Sigmoid colon (tissue), 7 donors: ENCODE results near the gene FCSK. TPM values are rescaled to one million over a fixed set of nuclear protein-coding genes. Genes with fewer than 3 reads are reported as not detected.

Experiments used
- DNase-seq: peaks from one replicate; pipeline ENCODE4 v3.0.0-alpha.2; 2019
- H3K27ac ChIP-seq, 4 donors: fragments of 200-600 bp; sonication (generic); one replicate each; pipeline ENCODE4 v1.5.1; 2016 to 2019; ENCODE audit warnings: mild to moderate bottlenecking in 1 of 4
- H3K27me3 ChIP-seq, 3 donors: fragments of 200-600 bp; sonication (generic); one replicate each; pipeline ENCODE4 v1.5.1; 2019; ENCODE audit warnings: mild to moderate bottlenecking in 1 of 3
- H3K36me3 ChIP-seq, 4 donors: fragments of 200-600 bp; sonication (generic); one replicate each; pipeline ENCODE4 v1.5.1; 2016 to 2019
- H3K4me1 ChIP-seq, 4 donors: fragments of 200-600 bp; sonication (generic); one replicate each; pipeline ENCODE4 v1.5.1; 2017 to 2019
- H3K4me3 ChIP-seq, 4 donors: fragments of 200-600 bp; sonication (generic); one replicate each; pipeline ENCODE4 v1.5.1; 2017 to 2019; ENCODE audit warnings: mild to moderate bottlenecking in 2 of 4, moderate library complexity in 1 of 4
- H3K9me3 ChIP-seq, 4 donors: fragments of 200-600 bp in 3 of 4; sonication (generic) in 3 of 4; one replicate each; pipeline versions ENCODE4 v1.5.1 to v1.6.1; 2013 to 2019
- CTCF ChIP-seq, 4 experiments: fragments of 450-650 bp in 3 of 4; fragments of 200-600 bp in 1 of 4; IDR thresholded peaks; one replicate each; pipeline ENCODE4 v1.5.1; 2016 to 2019; ENCODE audit warnings: antibody characterized with exemption in 4 of 4, mild to moderate bottlenecking in 3 of 4, moderate library complexity in 2 of 4
- EP300 ChIP-seq, 4 donors: sonication (generic); formaldehyde crosslinking; IDR thresholded peaks; one replicate each; pipeline ENCODE4 v1.6.1; 2017; ENCODE audit warnings: antibody characterized with exemption in 4 of 4
- POLR2A ChIP-seq, 2 donors: fragments of 450-650 bp; IDR thresholded peaks; one replicate each; pipeline ENCODE4 v1.6.1; 2016; ENCODE audit warnings: antibody characterized with exemption in 2 of 2, mild to moderate bottlenecking in 2 of 2, moderate library complexity in 2 of 2
- POLR2AphosphoS5 ChIP-seq, 4 donors: sonication (generic); formaldehyde crosslinking; IDR thresholded peaks; one replicate each; pipeline ENCODE4 v1.6.1; 2017; ENCODE audit warnings: antibody characterized with exemption in 4 of 4
- WGBS, 2 donors: extraction: QIAGEN DNeasy Blood & Tissue Kit; methylation state at CpG; one replicate each; pipeline ENCODE4 v1.1.7; 2013; 5-methylcytosine and 5-hydroxymethylcytosine counted together
- intact Hi-C: fragments of 100-400 bp; cut with DNase I; formaldehyde crosslinking; loops from one replicate; pipeline ENCODE4 v1.15.1; 2023
- polyA plus RNA-seq, 3 donors: library from polyadenylated mRNA; stranded (reverse); fragments of 200-250 nt; gene quantifications; one replicate each; pipeline ENCODE4 v1.2.3, GENCODE V29; 2013
- total RNA-seq, 4 donors: library from RNA; depleted of rRNA; stranded (reverse); fragments of >200 nt; gene quantifications; one replicate each; pipeline ENCODE4 v1.1.0, GENCODE V29; 2016
- donor health status: healthy with polysubstance abuse.
- donor health status: Bipolar disorder and iron deficiency.
- donor health status: healthy.

The FCSK gene
- total and polyA plus RNA-seq, 7 donors, result 7.6 to 19.1 (median 12.7) TPM

- TF ChIP-seq POLR2AphosphoS5 (IDR thresholded peaks at IDR 0.05) (peak in 1 of 4 donors; percentile 12), EP300 (IDR thresholded peaks at IDR 0.05) (no peak)
- no peak for DNase-seq
- peak overlapping the region; percentile 75 to 87 (median 79) for H3K27ac ChIP-seq
- no peaks in the 10 kb centered on the region for H3K36me3 ChIP-seq
- intact Hi-C loops, result no loop called here
- WGBS, 2 donors, result 70 to 88% methylated on average over 5 of the region's 5 CpGs
- H3K4me1 ChIP-seq, result peaks cover 0 to 60% (median 54%) of the 10 kb centered on the region in 4 donors
- H3K27me3 ChIP-seq, result no peaks in the 10 kb centered on the region
- H3K9me3 ChIP-seq, result no peaks in the 10 kb centered on the region
- H3K4me3 ChIP-seq, result peak overlapping the region in 3 of 4 donors; percentile 79 to 95 (median 91)
Observed at GRCh38 chr16:70437017-70437581, 17.3 kb upstream of the FCSK start.

DNA sequence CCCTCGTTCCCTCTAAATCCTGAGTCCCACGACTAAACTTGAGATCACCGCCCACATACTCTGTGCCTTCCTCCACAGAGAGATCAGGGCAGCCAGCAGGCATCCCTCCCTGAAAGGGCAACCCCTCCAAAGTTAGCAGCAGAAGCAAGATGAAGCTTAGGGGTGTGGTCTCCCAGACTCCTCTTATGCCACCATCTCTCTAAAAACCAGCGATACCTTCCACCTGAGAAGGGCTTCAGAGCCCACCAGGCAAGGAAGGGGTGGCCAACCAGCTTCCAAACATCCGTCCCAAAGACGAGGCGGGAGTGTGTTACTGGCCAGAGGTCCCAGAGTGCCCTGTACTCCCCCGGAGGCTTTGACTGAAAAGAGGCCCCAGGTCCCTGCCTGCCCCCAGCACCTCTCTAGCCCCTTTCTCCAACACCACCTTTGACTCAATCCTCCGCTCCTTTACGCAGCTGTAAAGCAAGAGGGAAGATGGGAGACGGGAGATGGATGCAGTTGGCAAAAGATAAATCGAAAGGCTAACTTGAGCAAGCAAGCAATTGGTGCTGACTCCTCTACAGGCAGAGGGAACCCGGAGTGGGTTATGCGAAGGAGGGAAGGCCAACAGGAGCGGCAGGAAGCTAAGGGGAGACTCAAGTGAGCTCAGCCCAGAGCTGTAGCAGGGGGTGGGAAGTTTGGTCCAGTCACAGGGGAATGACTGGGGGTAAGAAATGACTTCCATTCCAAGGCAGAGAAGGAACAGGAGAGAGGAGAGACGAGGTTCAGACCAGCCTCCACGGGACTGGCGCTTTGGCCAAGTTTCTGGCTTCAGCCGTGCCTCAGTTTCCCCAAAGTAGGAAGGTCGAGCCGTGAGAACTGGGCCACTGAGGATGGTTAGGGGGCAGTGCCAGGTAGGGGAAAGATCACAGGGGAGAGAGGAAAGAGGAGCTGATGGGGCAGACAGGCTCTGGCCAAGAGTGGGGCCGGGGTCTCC is 16.5 kb upstream of the FCSK start:
- H3K4me3 ChIP-seq, result peak overlapping the region; percentile 50 to 95 (median 85)
- 28 to 50% methylated on average over 22 of the region's 22 CpGs for WGBS, 2 donors
- peak overlapping the region; percentile 75 to 87 (median 79) for H3K27ac ChIP-seq
- H3K27me3 ChIP-seq, result no peaks in the 10 kb centered on the region
- H3K4me1 ChIP-seq, result peaks cover 0 to 52% (median 46%) of the 10 kb centered on the region in 4 donors
- H3K9me3 ChIP-seq, result no peaks in the 10 kb centered on the region
- no peaks in the 10 kb centered on the region for H3K36me3 ChIP-seq
- DNase-seq, result no peak
- intact Hi-C loops, result loop anchor here (2.0 kb wide), 1 partner anchor 57 kb away; no protein-coding TSS in a partner anchor
- TF ChIP-seq EP300 (IDR thresholded peaks at IDR 0.05) (no peak), CTCF (IDR thresholded peaks at IDR 0.05) (no peak), POLR2AphosphoS5 (IDR thresholded peaks at IDR 0.05) (no peak), POLR2A (IDR thresholded peaks at IDR 0.05) (no peak)

DNA sequence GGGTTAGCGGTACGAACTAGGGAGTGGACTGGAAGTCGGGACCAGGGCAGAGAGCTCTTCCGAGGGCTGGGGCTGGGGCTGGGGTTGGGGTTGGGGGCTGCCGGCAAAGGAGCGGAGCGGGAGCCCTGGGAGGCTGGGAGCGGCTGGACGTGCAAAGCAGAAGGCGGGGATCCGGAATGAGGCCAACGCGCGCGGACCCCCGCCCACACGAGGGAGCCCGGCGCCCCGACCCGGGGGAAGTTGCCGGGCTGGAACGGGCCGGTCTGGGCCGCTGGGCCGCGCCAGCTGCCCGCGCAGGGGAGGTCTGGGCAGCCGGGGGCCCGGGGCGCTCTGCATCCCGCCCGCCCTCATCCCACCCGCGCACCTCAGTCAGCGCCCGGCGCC is 15.8 kb upstream of the FCSK start:
- peaks cover 0 to 45% (median 39%) of the 10 kb centered on the region in 4 donors for H3K4me1 ChIP-seq
- no peaks in the 10 kb centered on the region for H3K27me3 ChIP-seq

GRCh38 chr16:70438969-70439862 is 15.2 kb upstream of the FCSK start, which contains the start of gene ST3GAL2:
ST3GAL2 (minus strand) TSS chr16:70439100; CDS start chr16:70398530, 40,570 bp downstream.
- no peaks in the 10 kb centered on the region for H3K27me3 ChIP-seq
- H3K4me1 ChIP-seq, result peaks cover 0 to 38% (median 32%) of the 10 kb centered on the region in 4 donors
- no peaks in the 10 kb centered on the region for H3K36me3 ChIP-seq
- peak; percentile 98 for DNase-seq
- H3K27ac ChIP-seq, result peak within 1 kb of the TSS; percentile 75 to 87 (median 79)
- H3K4me3 ChIP-seq, result peak within 1 kb of the TSS; percentile 50 to 95 (median 85)
- no peaks in the 10 kb centered on the region for H3K9me3 ChIP-seq
- intact Hi-C loops, result loop anchor here (1.0 to 2.0 kb wide), 2 partner anchors 15 to 58 kb away; partner anchors contain the start of gene FCSK
- peak in 3 of 4 donors; percentile 46 to 51 (median 51) for TF ChIP-seq POLR2AphosphoS5 (IDR thresholded peaks at IDR 0.05)
- no peak for TF ChIP-seq POLR2A (IDR thresholded peaks at IDR 0.05)
- WGBS, 2 donors, result 1 to 2% methylated on average over 86 of the region's 86 CpGs

More for the DNA sequence above, 15.8 kb upstream of the FCSK start:
- Histone ChIP-seq H3K9me3 (no peaks in the 10 kb centered on the region), H3K36me3 (no peaks in the 10 kb centered on the region), H3K27ac (peak overlapping the region; percentile 75 to 87 (median 79)), H3K4me3 (peak overlapping the region; percentile 50 to 95 (median 85))
- no peak for TF ChIP-seq CTCF (IDR thresholded peaks at IDR 0.05)
- TF ChIP-seq EP300 (IDR thresholded peaks at IDR 0.05), result no peak
- TF ChIP-seq POLR2A (IDR thresholded peaks at IDR 0.05), result no peak
- TF ChIP-seq POLR2AphosphoS5 (IDR thresholded peaks at IDR 0.05), result no peak
- no peak for DNase-seq
- 0 to 1% methylated on average over 39 of the region's 39 CpGs for WGBS, 2 donors
- intact Hi-C loops, result loop anchor here (2.0 kb wide), 1 partner anchor 58 kb away; no protein-coding TSS in a partner anchor
